ENCODE data around the gene VOPP1.

DNA sequence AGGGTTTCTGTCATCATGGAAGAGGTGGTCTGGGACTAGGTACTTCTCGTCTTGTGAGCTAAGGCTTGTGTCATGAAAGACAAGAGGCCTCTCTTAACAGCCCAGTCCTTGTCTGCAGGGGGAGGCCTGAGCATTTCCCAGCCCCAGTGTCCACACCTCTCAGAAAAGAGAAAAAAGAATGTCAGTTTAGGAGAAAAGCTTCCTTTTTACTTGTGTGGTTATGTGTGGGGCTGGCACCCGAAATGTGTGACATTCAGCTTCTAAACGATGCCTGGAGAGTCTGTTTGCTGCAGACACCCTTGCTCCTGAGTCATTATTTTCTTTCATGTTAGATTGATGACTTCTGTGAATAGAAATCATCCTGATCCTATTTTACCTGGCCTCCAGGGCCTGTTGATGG is 139.8 kb downstream of the VOPP1 start:
- TF ChIP-seq, protein P1, sequence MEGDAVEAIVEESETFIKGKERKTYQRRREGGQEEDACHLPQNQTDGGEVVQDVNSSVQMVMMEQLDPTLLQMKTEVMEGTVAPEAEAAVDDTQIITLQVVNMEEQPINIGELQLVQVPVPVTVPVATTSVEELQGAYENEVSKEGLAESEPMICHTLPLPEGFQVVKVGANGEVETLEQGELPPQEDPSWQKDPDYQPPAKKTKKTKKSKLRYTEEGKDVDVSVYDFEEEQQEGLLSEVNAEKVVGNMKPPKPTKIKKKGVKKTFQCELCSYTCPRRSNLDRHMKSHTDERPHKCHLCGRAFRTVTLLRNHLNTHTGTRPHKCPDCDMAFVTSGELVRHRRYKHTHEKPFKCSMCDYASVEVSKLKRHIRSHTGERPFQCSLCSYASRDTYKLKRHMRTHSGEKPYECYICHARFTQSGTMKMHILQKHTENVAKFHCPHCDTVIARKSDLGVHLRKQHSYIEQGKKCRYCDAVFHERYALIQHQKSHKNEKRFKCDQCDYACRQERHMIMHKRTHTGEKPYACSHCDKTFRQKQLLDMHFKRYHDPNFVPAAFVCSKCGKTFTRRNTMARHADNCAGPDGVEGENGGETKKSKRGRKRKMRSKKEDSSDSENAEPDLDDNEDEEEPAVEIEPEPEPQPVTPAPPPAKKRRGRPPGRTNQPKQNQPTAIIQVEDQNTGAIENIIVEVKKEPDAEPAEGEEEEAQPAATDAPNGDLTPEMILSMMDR (IDR thresholded peaks at IDR 0.05; ENCODE audit: extremely low read depth in 1 of 2, insufficient read depth in 1 of 2, low read depth in 1 of 2, low read length in 2 of 2): no peak
- TF ChIP-seq FOS (IDR thresholded peaks at IDR 0.05; ENCODE audit: borderline replicate concordance, insufficient read depth, low read length): no peak
- no peak for TF ChIP-seq EZH2 (IDR thresholded peaks at IDR 0.05; ENCODE audit: borderline replicate concordance, low read depth, low read length, severe bottlenecking)
- TF ChIP-seq POLR2AphosphoS5 (IDR thresholded peaks at IDR 0.05; ENCODE audit: insufficient read depth, low read depth, low read length): no peak
- no peak for TF ChIP-seq MYC (IDR thresholded peaks at IDR 0.05; ENCODE audit: low read depth, low read length)
- no peak for TF ChIP-seq POLR2A (IDR thresholded peaks at IDR 0.05; ENCODE audit: low read depth, low read length)
- TF ChIP-seq JUN (IDR thresholded peaks at IDR 0.05; ENCODE audit: borderline replicate concordance, insufficient read depth, insufficient read length, low read depth): no peak
